AG04449 (cell line): ENCODE data around the gene HK1.

Experiments
- CTCF ChIA-PET: fragments of 350-600 bp; formaldehyde crosslinking; extraction: SDS; loops from one replicate; lab custom pipeline; 2021; ENCODE audit warnings: antibody characterized with exemption; lab: Yijun Ruan, JAX
- POLR2A ChIA-PET: fragments of 400-600, 350-600 bp; formaldehyde crosslinking; extraction: SDS; loops from one replicate; lab custom pipeline; 2020; ENCODE audit warnings: antibody characterized with exemption, inconsistent platforms; lab: Yijun Ruan, JAX
- DNase-seq: peaks from one replicate; pipeline ENCODE4 v3.0.0-alpha.2; 2010; ENCODE audit warnings: low read depth, low spot score
- H3K4me3 ChIP-seq: 2 replicates; pipeline ENCODE4 v1.5.1; 2011; ENCODE audit warnings: low read depth, mild to moderate bottlenecking, control low read depth, low read length
- TF ChIP-seq, protein P1 (sequence below): IDR thresholded peaks from one replicate; pipeline ENCODE4 v1.5.1; 2011; ENCODE audit warnings: mild to moderate bottlenecking, moderate library complexity, low read length, control low read depth, inconsistent platforms; ENCODE audit not compliant: insufficient read depth; ENCODE audit errors: missing control alignments

HK1 gene

DNA sequence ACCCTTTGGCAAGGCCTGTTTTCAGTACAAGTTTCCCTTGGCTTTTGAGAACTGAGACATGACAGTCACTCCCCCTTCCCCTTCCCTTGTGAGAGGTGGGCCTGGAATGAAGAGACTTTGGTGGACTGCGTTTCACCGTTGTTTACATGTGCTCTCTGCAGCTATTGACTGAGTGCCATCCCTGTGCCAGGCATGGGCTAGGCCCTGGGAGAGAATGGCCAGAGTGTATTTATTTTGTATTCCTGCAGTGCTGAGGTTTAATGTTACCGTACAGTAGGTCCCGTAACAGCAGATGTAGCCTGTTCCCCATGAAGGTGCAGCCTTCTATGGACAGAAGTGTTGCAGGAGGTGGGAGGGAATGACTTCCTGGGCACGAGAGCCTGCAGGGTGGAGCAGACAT, 88.4 kb downstream of the HK1 start:
- no peak overlapping the region for H3K4me3 ChIP-seq
- DNase-seq = no peak
- ChIA-PET POLR2A (no interaction called here), CTCF (interaction anchor here (1.3 kb wide), 1 partner anchor 130 kb away, joined by 3 read pairs; no protein-coding TSS in a partner anchor)
- TF ChIP-seq, protein P1, sequence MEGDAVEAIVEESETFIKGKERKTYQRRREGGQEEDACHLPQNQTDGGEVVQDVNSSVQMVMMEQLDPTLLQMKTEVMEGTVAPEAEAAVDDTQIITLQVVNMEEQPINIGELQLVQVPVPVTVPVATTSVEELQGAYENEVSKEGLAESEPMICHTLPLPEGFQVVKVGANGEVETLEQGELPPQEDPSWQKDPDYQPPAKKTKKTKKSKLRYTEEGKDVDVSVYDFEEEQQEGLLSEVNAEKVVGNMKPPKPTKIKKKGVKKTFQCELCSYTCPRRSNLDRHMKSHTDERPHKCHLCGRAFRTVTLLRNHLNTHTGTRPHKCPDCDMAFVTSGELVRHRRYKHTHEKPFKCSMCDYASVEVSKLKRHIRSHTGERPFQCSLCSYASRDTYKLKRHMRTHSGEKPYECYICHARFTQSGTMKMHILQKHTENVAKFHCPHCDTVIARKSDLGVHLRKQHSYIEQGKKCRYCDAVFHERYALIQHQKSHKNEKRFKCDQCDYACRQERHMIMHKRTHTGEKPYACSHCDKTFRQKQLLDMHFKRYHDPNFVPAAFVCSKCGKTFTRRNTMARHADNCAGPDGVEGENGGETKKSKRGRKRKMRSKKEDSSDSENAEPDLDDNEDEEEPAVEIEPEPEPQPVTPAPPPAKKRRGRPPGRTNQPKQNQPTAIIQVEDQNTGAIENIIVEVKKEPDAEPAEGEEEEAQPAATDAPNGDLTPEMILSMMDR = no peak

DNA sequence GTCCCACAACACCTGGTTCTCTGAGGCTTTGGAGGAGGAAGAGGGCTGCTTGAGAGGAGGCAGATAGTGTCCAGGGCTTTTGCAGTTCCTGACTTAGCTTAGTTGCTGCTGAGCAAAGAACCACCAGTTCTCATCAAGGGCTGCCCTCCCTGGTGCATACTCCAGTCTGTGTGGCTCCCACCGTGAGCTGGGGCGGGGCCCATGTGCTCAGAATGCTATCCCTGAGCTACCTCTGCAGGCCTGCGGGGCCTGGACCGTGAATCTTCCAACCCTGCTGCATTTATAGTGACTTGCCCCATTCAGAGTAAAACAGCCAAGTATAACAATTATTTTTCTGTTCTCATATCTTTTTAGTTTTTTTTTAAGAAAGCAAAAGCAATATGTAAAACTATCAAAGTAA, 89.2 kb downstream of the HK1 start:
- POLR2A ChIA-PET = no interaction called here
- TF ChIP-seq, protein P1 = no peak
- no peak overlapping the region for H3K4me3 ChIP-seq
- no peak for DNase-seq
- CTCF ChIA-PET = interaction anchor here (1.3 kb wide), 1 partner anchor 131 kb away, joined by 3 read pairs; no protein-coding TSS in a partner anchor

DNA sequence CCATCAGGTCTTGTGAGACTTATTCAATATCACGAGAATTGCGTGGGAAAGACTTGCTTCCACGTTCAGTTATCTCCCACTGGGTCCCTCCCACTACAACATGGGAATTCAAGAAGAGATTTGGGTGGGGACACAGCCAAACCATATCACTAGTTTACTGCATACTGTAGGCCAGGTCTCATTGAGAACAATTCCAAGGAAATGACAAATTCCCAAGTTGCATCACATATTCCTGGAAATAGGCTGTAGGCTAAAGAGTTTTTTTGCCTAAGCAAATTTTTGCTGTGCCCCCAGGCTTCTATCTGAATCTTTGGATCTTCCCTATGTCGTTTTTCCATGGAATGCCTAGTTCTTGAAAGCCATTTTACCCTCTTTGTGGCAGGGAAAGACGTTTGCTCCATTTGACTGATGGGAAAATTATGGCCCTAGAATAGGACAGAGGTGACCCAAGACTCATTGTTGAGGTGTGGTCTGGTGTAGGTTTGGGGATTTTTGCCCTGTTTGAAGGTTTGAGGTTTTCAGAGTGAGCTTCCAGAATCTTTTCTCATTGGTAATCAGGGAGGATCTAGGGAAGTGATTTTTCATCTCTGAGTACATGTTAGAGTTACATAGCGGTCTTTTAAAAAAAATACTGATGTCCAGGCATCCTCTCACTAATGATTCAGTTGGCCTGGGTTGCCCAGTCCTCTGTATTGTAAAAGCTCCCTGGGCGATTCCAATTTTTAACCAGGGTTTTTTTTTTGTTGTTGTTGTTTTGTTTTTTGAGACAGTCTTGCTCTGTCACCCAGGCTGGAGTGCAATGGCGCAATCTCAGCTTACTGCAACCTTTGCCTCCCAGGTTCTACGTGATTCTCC, 94.1 kb downstream of the HK1 start:
- DNase-seq = no peak
- ChIA-PET CTCF (interaction anchor here (0.7 to 1.5 kb wide), 3 partner anchors 11 to 20 kb away, joined by 3 to 6 read pairs (median 3); no protein-coding TSS in a partner anchor), POLR2A (interaction anchor here (0.9 kb wide), 1 partner anchor 10 kb away, joined by 4 read pairs; no protein-coding TSS in a partner anchor)
- no peak overlapping the region for H3K4me3 ChIP-seq
- TF ChIP-seq, protein P1 = no peak

DNA sequence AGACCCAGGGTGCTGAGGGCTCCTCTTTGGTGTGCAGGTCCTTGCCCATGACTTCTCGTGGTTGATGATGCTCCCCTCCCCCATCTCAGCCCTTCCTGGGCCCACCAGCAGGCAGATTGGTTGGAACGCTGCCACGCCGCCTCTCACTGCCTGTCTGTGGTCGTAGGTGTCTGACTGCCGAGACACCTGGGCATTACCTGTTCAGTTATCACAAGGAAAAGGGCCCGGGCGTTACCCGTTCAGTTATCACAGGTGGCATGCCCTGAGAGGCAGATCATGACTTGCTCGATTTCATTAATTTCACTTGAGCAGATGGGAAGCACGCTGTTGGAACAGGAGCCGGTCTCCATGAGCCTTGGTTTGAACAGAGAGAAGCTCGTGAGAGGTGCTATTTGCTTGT, 95.9 kb downstream of the HK1 start:
- no peak overlapping the region for H3K4me3 ChIP-seq
- DNase-seq = no peak
- CTCF ChIA-PET = interaction anchor here (1.0 to 2.4 kb wide), 3 partner anchors 18 to 137 kb away, joined by 3 to 11 read pairs (median 3); no protein-coding TSS in a partner anchor
- POLR2A ChIA-PET = no interaction called here
- TF ChIP-seq, protein P1 = no peak

DNA sequence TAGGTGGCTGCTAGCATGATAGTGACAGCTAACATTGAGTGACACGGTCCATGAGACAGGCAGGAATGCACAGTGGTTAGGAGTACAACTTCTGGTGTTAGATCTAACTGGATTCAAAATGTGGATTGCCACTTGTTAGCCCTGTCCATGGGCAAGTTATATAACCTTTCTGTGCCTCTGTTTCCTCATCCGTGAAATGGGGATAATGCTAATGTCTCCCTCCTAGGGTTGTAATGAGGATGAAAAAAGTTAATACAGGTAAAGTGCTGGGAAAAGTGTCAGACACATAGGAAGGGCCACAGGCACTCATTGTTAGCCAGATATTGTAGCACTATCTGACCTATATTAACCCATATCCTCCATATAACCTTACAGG, 96.6 kb downstream of the HK1 start:
- POLR2A ChIA-PET = no interaction called here
- no peak for DNase-seq
- no peak overlapping the region for H3K4me3 ChIP-seq
- TF ChIP-seq, protein P1 = no peak
- CTCF ChIA-PET = interaction anchor here (1.8 to 2.4 kb wide), 2 partner anchors 11 to 18 kb away, joined by 5 to 11 read pairs; no protein-coding TSS in a partner anchor

DNA sequence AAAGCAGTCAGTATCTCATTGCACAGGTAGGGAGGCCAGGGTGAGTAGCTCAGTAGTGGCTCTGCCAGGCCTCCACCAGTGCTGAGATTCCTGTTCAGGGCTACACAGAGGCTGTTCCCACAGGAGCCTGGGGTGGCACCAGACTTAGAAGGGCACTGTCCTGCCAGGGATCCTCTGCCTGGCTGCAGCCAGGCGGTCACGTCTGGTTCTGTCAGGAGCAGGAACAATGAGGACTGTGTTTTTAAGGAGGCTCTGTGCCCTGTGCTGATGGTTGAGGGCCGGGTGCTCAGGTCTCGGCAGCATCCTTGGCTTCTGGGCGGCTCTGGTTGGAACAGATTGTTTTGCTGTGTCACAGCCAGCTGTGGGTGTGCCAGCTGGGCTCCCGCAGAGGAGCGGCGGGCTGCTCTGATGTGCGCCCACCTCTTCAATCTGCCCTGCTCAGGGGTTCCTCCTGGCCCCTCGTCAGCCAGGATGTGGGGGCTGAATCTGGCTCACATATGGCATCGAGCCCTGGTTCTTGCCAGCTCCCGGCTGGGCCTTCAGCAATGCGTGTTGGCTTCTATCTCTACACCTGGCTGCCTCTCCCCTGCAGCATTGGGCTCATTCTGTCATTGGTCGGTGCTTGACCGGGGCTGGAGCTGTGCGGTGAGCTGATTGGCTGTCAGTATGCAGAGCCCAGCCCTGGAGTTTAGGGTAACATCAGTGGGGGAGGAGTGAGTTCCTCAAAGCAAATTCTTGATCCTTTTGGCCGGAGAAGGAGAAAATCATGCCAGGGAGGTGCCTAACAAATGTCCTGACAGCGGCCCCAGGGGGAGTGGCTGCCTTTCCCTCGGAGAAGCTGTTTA, 97.2 kb downstream of the HK1 start:
- POLR2A ChIA-PET = no interaction called here
- CTCF ChIA-PET = interaction anchor here (1.2 to 2.4 kb wide), 3 partner anchors 11 to 18 kb away, joined by 3 to 11 read pairs (median 5); no protein-coding TSS in a partner anchor
- DNase-seq = no peak
- TF ChIP-seq, protein P1 = no peak
- H3K4me3 ChIP-seq = no peak overlapping the region
